RWPE1 (cell line): ENCODE data around the gene TCF4.

Source experiments
- CTCF ChIA-PET: fragments of 350-600 bp; sonication (Branson Sonifier 250); formaldehyde crosslinking; extraction: SDS; loops from one replicate; lab custom pipeline; 2021; lab: Yijun Ruan, JAX
- POLR2A ChIA-PET: fragments of 400-600 bp; formaldehyde crosslinking; extraction: SDS; loops from one replicate; lab custom pipeline; 2020; ENCODE audit warnings: antibody characterized with exemption; ENCODE audit not compliant: low non-redundant PET; lab: Yijun Ruan, JAX
- DNase-seq: peaks from one replicate; pipeline ENCODE4 v3.0.0; 2012; ENCODE audit warnings: low spot score
- H3K27ac ChIP-seq: fragments of 450-650 bp; 2 replicates; pipeline ENCODE4 v1.5.1; 2017
- TF ChIP-seq, protein P1 (sequence below): fragments of 450-650 bp; conservative IDR thresholded peaks from 2 replicates; pipeline ENCODE4 v1.5.1; 2017; ENCODE audit warnings: low read depth, mild to moderate bottlenecking

The TCF4 gene

DNA sequence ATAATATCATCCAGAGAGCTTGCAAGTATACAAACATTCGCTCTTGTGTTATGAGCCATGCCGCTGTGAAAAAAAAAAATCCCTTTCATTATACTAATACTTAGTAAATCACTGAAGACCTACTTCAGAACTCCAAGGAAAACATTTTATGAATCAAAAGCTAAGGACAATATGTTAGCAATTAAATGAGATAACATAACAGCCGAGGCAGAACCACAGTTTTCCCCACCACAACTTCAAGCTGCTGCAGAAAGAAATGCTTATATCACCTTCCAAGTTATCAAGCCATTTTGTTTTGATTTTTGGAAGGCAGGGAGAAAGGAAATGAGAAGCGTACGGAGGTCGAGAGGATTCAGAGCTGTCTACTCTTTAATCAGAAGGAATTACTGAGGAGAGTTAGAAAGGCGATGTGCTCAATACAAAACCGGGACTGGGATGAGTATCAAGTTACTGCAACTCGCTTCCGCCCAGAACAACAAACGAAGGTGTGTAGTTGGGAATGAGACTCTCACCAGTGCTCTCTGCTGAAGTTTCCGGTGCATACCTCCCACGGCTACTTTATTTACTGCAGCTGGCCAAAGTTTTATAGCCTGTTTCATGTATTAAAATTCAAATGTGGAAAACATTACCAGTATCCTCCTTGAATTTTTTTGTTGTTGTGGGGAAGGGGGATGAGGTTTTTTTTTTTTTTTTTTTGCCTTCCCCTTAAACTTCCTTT is 336.6 kb downstream of the TCF4 start:
- CTCF ChIA-PET, result interaction anchor here (0.6 to 0.7 kb wide), 2 partner anchors 73 to 335 kb away, joined by 3 read pairs; no protein-coding TSS in a partner anchor
- POLR2A ChIA-PET, result no interaction called here
- no peak for DNase-seq
- no peak overlapping the region for H3K27ac ChIP-seq
- TF ChIP-seq, protein P1, sequence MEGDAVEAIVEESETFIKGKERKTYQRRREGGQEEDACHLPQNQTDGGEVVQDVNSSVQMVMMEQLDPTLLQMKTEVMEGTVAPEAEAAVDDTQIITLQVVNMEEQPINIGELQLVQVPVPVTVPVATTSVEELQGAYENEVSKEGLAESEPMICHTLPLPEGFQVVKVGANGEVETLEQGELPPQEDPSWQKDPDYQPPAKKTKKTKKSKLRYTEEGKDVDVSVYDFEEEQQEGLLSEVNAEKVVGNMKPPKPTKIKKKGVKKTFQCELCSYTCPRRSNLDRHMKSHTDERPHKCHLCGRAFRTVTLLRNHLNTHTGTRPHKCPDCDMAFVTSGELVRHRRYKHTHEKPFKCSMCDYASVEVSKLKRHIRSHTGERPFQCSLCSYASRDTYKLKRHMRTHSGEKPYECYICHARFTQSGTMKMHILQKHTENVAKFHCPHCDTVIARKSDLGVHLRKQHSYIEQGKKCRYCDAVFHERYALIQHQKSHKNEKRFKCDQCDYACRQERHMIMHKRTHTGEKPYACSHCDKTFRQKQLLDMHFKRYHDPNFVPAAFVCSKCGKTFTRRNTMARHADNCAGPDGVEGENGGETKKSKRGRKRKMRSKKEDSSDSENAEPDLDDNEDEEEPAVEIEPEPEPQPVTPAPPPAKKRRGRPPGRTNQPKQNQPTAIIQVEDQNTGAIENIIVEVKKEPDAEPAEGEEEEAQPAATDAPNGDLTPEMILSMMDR, result no peak

DNA sequence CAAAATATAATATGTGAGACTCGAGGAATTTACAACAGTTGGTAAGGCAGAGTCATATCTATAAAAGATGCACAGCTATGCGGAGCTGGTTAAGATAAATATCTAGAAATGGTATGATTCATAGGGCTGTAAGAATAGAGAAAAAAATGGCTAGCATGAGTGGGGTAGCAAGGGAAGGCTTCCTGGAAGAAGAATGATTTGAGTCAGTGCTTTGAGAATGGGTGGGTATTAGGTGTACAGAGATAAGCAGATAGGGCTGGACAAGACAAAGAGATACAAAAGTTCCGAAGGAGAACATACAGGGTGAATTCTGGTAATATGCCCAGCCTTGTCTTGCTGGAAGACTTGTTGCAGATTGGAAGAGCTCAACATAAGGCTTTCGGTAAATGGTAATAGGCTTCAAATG is 337.2 kb downstream of the TCF4 start:
- H3K27ac ChIP-seq, result no peak overlapping the region
- no peak for DNase-seq
- ChIA-PET CTCF (interaction anchor here (0.7 kb wide), 1 partner anchor 335 kb away, joined by 3 read pairs; no protein-coding TSS in a partner anchor), POLR2A (no interaction called here)
- TF ChIP-seq, protein P1, result no peak

DNA sequence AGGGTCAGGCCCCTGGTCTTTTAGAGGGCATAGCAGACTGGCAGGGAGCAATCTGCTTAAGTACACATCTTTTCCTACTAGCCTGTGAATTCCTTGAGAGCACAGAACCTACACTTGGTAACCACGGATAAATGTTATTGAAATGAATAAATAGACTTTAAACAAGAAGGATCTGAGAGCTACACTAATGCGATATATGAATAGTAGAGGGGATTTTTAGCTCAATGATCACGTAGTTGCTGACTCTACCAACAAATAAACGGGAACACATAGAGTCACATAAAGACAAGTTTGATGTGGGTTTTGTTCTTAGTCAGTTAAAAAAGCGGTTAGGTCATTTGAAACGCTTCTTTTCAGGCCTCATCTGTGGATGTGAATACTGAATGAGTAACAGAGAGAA is 338.4 kb downstream of the TCF4 start:
- no peak overlapping the region for H3K27ac ChIP-seq
- DNase-seq, result no peak
- POLR2A ChIA-PET, result no interaction called here
- CTCF ChIA-PET, result no interaction called here
- TF ChIP-seq, protein P1, result no peak

DNA sequence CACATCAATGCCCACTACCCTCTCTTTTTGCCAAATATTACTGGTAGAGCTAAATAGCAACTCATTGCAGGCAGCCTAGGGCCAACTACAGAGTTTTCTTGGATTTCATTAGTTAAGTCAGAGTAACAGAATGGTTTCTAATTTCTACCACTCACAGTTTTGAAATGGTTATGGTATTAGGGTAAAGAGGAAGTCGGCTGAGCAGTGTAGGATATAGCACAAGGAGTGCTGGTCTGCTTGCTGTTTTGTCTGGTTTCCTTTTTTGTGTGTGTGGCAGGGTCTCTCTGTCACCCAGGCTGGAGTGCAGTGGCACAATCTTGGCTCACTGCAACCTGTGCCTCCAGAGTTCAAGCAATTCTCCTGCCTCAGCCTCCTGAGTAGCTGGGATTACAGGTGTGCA is 339.5 kb downstream of the TCF4 start:
- TF ChIP-seq, protein P1, result no peak
- POLR2A ChIA-PET, result no interaction called here
- CTCF ChIA-PET, result interaction anchor here (0.7 kb wide), 1 partner anchor 14 kb away, joined by 3 read pairs; no protein-coding TSS in a partner anchor
- H3K27ac ChIP-seq, result no peak overlapping the region
- no peak for DNase-seq

DNA sequence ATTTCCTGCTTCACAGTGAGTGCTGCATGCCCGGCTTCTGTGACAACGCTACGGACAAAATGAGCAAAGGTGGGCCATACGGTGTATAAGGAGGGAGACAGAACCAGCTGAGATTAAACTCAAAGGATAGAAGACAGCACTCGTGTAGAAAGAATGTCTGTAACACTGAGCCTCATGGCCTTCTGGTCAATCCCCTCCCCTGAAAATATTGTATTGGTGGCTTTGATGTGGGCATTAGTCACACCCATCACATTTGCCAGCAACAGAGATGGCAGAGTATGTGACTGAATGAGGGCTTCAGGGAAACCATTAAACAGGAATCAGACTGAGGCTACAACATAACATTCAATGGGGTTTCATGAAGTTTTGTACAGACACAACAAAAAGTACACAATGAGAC is 341.0 kb downstream of the TCF4 start:
- no peak overlapping the region for H3K27ac ChIP-seq
- POLR2A ChIA-PET, result no interaction called here
- CTCF ChIA-PET, result no interaction called here
- no peak for DNase-seq
- TF ChIP-seq, protein P1, result no peak

DNA sequence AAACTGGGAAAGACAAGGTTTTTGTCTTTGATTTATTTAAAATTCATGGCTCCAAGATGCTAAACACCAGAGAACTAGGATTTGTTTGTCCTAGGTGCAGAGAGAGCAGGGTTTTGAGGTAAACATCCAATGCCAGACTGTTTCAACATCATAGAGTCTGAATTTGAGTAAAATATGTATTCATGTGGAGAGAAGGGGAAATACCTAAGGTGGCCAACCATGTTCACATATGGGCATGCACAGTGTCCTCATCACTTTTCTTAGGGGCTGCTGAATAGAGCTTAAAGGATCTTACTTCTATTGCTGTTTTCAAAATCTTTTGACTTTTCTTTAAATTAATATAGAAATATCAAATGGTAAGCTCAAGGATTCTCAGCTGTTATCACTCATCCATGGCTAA is 341.7 kb downstream of the TCF4 start:
- no peak for DNase-seq
- no peak overlapping the region for H3K27ac ChIP-seq
- TF ChIP-seq, protein P1, result no peak
- ChIA-PET POLR2A (no interaction called here), CTCF (interaction anchor here (1.7 kb wide), 1 partner anchor 12 kb away, joined by 9 read pairs; no protein-coding TSS in a partner anchor)
